Measurements from ENCODE around the gene CARMIL3. TPM values are rescaled to one million over a fixed set of nuclear protein-coding genes. Genes with fewer than 3 reads are reported as not detected.
A peak's percentile ranks its signal among the peaks of the same experiment; 100 is the strongest.
"Not testable (repeated sequence)": the region's sequence is repeated elsewhere in the genome, so short reads cannot be mapped to it uniquely, and the experiment has no call there.

CARMIL3 gene
- total RNA-seq, 1 donor from 2014 or later, result not detected

- DNase-seq (ENCODE audit: low read depth); H3K4me3 ChIP-seq (ENCODE audit: low read depth, low read length): not testable (repeated sequence)
Measured at GRCh38 chr14:24031331-24031730, 20.5 kb upstream of the CARMIL3 start.

- TF ChIP-seq CTCF (conservative IDR thresholded peaks at IDR 0.05; ENCODE audit: low read depth, low read length), result no peak
- no peak overlapping the region for H3K4me3 ChIP-seq (ENCODE audit: low read depth, low read length)
- peak; percentile 56 for DNase-seq (ENCODE audit: low read depth)
Measured at GRCh38 chr14:24032727-24033418, 18.9 kb upstream of the CARMIL3 start.

DNA sequence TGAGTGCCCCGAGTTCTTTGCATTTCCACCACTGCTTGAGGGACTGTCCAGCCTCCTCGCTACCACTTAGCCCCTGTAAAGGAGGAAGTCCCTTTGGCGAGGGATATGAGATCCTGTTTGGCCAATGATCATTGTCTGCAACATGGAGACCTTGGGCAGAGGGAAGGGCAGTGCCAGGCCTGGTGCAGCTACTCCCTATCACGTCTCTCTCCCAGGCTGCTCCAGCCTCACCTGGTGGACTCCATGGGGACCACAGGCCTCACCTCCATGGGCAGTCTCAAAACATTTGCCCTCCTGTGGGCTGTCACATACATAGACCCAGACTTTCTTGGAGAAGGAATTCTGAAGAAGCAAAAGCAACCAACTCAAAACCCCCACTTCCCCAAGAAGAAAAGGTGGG lies 16.0 kb upstream of the CARMIL3 start:
- H3K4me3 ChIP-seq (ENCODE audit: low read depth, low read length), result peak overlapping the region; percentile 67
- not testable (repeated sequence) for DNase-seq (ENCODE audit: low read depth)

DNA sequence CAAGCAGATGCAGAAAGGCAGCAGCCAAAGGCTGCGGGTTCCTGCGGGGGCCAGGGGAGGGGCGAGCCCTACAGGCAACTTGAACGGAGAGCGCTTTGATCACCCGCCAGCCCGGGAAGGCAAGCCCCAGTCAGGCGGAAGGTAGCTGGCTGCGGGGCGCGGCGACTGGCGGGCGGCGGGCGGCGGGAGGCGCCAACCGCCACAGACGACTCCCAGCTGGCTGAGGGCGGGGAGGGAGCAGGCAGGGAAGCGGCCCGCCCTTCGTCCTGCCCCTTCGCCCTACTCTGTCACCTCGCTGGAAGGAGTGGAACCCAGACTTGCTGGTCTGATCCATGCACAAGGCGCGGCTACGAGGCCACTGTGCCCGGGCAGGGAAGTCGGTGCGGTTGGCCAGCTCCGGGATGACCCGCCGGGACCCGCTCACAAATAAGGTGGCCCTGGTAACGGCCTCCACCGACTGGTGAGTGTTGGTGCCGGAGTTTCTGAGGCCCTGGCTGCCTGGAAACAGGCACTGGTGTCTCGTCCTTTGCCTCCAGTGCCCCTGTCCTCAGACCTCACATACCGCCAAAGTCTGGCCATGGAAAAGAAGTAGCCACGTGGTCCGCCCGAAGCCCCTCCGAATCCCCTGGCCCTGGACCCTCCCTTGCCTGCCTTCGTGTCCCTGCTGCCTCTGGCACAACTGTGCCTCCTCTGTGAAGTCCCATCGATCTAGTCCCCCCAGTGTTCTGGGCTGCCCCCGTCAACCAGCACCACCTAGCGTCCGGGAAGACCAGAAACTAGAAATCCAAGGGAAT lies 15.4 kb upstream of the CARMIL3 start:
- peak; percentile 84 for TF ChIP-seq CTCF (conservative IDR thresholded peaks at IDR 0.05; ENCODE audit: low read depth, low read length)
- peak overlapping the region; percentile 67 for H3K4me3 ChIP-seq (ENCODE audit: low read depth, low read length)
- DNase-seq (ENCODE audit: low read depth), result no peak

- peak overlapping the region; percentile 67 for H3K4me3 ChIP-seq (ENCODE audit: low read depth, low read length)
- DNase-seq (ENCODE audit: low read depth), result not testable (repeated sequence)
Measured at GRCh38 chr14:24036963-24037657, 14.7 kb upstream of the CARMIL3 start.

GRCh38 chr14:24037658-24038037 lies 14.2 kb upstream of the CARMIL3 start:
- no peak for DNase-seq (ENCODE audit: low read depth)
- H3K4me3 ChIP-seq (ENCODE audit: low read depth, low read length), result no peak overlapping the region
- no peak for TF ChIP-seq CTCF (conservative IDR thresholded peaks at IDR 0.05; ENCODE audit: low read depth, low read length)

DNA sequence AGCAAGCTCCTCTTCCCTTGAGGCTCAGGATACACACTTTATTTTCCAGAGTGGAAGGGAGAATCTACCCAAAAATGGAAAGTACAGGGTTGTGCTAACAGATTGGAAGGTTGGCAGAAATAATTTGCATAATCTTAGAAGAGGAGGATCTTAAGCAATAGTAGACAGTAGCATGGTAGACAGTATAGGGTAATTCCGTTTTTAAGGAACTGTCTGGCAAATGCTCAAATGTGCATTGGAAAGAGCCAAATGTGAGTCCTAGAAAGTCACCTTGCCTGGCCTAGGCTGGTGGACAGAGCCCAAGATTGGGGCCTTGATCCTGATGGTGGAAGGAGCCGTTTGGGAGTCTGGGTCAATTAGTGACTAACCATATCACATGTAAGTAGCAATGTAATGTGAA lies 13.1 kb upstream of the CARMIL3 start:
- no peak for TF ChIP-seq CTCF (conservative IDR thresholded peaks at IDR 0.05; ENCODE audit: low read depth, low read length)

GRCh38 chr14:24040692-24041091 lies 11.1 kb upstream of the CARMIL3 start:
- no peak for TF ChIP-seq CTCF (conservative IDR thresholded peaks at IDR 0.05; ENCODE audit: low read depth, low read length)
- H3K4me3 ChIP-seq (ENCODE audit: low read depth, low read length), result no peak overlapping the region
- no peak for DNase-seq (ENCODE audit: low read depth)

More for the DNA sequence above, 13.1 kb upstream of the CARMIL3 start:
- DNase-seq (ENCODE audit: low read depth), result no peak
- H3K4me3 ChIP-seq (ENCODE audit: low read depth, low read length), result no peak overlapping the region
